Glutamatergic neuron (in vitro differentiated cells): ENCODE data around the gene C12orf75. TPM values are rescaled to one million over a fixed set of nuclear protein-coding genes. Genes with fewer than 3 reads are reported as not detected.
"Not testable (repeated sequence)": the region's sequence is repeated elsewhere in the genome, so short reads cannot be mapped to it uniquely, and the experiment has no call there.

Experiments
- DNase-seq: peaks from one replicate; pipeline ENCODE4 v3.0.0; 2022
- H3K27ac Mint-ChIP-seq: one replicate; pipeline ENCODE4 v1.8.0; 2020; ENCODE audit warnings: mild to moderate bottlenecking, mixed read lengths, inconsistent platforms; ENCODE audit not compliant: unreplicated experiment
- H3K27me3 Mint-ChIP-seq: one replicate; pipeline ENCODE4 v1.8.0; 2020; ENCODE audit warnings: mild to moderate bottlenecking, moderate library complexity, mixed read lengths, inconsistent platforms; ENCODE audit not compliant: unreplicated experiment
- H3K36me3 Mint-ChIP-seq: one replicate; pipeline ENCODE4 v1.8.0; 2020; ENCODE audit warnings: mild to moderate bottlenecking, mixed read lengths, inconsistent platforms; ENCODE audit not compliant: unreplicated experiment
- H3K4me1 Mint-ChIP-seq: one replicate; pipeline ENCODE4 v1.8.0; 2020; ENCODE audit warnings: mild to moderate bottlenecking, low read depth, mixed read lengths, inconsistent platforms; ENCODE audit not compliant: unreplicated experiment
- H3K4me3 Mint-ChIP-seq: one replicate; pipeline ENCODE4 v1.8.0; 2020; ENCODE audit warnings: mild to moderate bottlenecking, mixed read lengths, inconsistent platforms; ENCODE audit not compliant: unreplicated experiment
- H3K9me3 Mint-ChIP-seq: one replicate; pipeline ENCODE4 v1.8.0; 2020; ENCODE audit warnings: mild to moderate bottlenecking, moderate library complexity, mixed read lengths, inconsistent platforms; ENCODE audit not compliant: unreplicated experiment
- CTCF ChIP-seq: fragments of 200-600 bp; sonication (generic); IDR thresholded peaks from one replicate; pipeline ENCODE4 v1.5.0; 2021; ENCODE audit not compliant: partially characterized antibody, unreplicated experiment
- total RNA-seq: library from RNA; stranded (reverse); fragmentation: NEBNext Ultra II Directional; extraction: Animal tissue kit (Norgen Biotek cat#: 25700); gene quantifications from one replicate; pipeline ENCODE4 v1.2.1, GENCODE V29; 2021; ENCODE audit not compliant: unreplicated experiment

Gene C12orf75
- total RNA-seq, 1 donor from 2014 or later = 9.4 TPM

- Mint-ChIP-seq H3K9me3 (peaks cover 5% of the 10 kb centered on the region), H3K4me1 (no peaks in the 10 kb centered on the region), H3K36me3 (peaks cover 5% of the 10 kb centered on the region), H3K4me3 (no peak overlapping the region), H3K27ac (no peak overlapping the region), H3K27me3 (no peaks in the 10 kb centered on the region)
- TF ChIP-seq CTCF = no peak
- DNase-seq = no peak
These were observed 69.1 kb downstream of the C12orf75 start for GRCh38 chr12:105399428-105400081.

DNA sequence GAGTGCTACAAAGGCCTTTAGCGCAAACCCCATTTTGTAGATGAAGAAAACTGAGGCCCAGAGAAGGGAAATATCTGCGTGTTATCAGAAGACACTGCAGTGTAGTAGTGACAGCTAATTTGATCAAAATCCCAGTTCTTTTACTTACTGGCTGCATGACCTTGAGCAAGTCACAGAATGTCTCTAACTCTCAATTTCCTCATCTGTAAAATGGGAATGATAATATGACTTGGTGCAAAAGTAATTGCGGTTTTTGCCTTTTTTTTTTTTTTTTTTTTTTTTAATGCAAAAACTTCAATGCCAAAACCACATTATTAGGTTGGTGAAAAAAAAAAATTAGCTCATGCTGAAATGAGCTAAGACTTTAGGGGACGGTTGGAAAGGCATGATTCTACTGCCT is 69.7 kb downstream of the C12orf75 start:
- Mint-ChIP-seq H3K9me3 (peaks cover 6% of the 10 kb centered on the region), H3K27ac (no peak overlapping the region), H3K4me3 (no peak overlapping the region)

DNA sequence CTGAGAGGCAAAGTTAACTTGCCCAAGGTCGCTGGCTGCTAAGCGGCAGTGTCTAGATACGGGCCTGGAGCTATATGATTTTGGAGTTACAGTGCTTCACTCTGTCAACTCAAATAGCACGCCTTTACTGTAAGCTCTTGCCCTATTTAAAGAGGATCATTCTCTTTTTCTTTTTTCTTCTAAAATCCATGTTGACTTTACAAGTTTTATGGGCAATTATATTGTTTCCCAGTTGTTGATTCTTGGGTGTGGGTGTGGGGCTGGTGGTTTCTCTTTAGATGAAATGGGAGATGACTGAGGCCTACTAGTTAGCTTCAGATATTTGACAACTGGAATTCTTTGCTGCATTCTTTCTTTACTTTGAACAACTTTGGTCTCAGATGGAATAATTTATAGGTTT is 70.7 kb downstream of the C12orf75 start:
- DNase-seq = no peak
- Mint-ChIP-seq H3K27ac (no peak overlapping the region), H3K9me3 (peaks cover 6% of the 10 kb centered on the region), H3K36me3 (peaks cover 15% of the 10 kb centered on the region), H3K27me3 (no peaks in the 10 kb centered on the region), H3K4me1 (no peaks in the 10 kb centered on the region), H3K4me3 (no peak overlapping the region)
- no peak for TF ChIP-seq CTCF

More for the DNA sequence above, 69.7 kb downstream of the C12orf75 start:
- H3K36me3 Mint-ChIP-seq = peaks cover 10% of the 10 kb centered on the region
- DNase-seq = no peak
- no peaks in the 10 kb centered on the region for H3K4me1 Mint-ChIP-seq
- H3K27me3 Mint-ChIP-seq = no peaks in the 10 kb centered on the region
- TF ChIP-seq CTCF = no peak

DNA sequence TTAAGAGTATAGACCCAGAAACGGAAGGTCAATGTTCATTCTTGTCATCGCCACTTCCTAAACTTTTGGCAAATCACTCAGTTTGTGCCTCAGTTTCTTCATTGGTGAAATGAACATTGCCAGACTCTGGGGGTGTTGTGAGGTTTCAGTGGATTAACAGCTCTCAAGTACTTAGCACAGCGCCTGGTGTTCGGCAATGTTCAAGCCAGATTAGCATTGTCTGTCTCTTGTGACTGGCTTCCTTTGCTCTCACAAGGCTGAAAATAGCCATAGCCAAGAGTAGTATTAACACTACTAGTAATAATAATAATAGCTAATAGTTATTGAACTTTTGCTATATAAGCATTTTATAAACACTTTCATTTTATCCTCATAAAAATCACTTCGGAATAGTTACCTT is 71.9 kb downstream of the C12orf75 start:
- Mint-ChIP-seq H3K4me3 (no peak overlapping the region), H3K27me3 (no peaks in the 10 kb centered on the region), H3K9me3 (peaks cover 6% of the 10 kb centered on the region), H3K27ac (no peak overlapping the region), H3K36me3 (peaks cover 15% of the 10 kb centered on the region), H3K4me1 (no peaks in the 10 kb centered on the region)
- TF ChIP-seq CTCF = no peak
- DNase-seq = no peak

- DNase-seq = no peak
- H3K4me3 Mint-ChIP-seq = no peak overlapping the region
- peaks cover 15% of the 10 kb centered on the region for H3K36me3 Mint-ChIP-seq
- no peaks in the 10 kb centered on the region for H3K4me1 Mint-ChIP-seq
- no peak overlapping the region for H3K27ac Mint-ChIP-seq
- H3K27me3 Mint-ChIP-seq = no peaks in the 10 kb centered on the region
- H3K9me3 Mint-ChIP-seq = peaks cover 6% of the 10 kb centered on the region
- no peak for TF ChIP-seq CTCF
These were observed 72.6 kb downstream of the C12orf75 start for GRCh38 chr12:105403095-105403494.

GRCh38 chr12:105404134-105404533 is 73.6 kb downstream of the C12orf75 start:
- H3K4me1 Mint-ChIP-seq, H3K27me3 Mint-ChIP-seq, H3K27ac Mint-ChIP-seq, H3K9me3 Mint-ChIP-seq, DNase-seq, H3K4me3 Mint-ChIP-seq: not testable (repeated sequence)
- H3K36me3 Mint-ChIP-seq = peaks cover 15% of the 10 kb centered on the region
